Tibial artery (tissue), 4 donors: ENCODE data around the gene CACNA1C.
A peak's percentile ranks its signal among the peaks of the same experiment; 100 is the strongest.

Experiments used
- DNase-seq, 2 donors: peaks; one replicate each; pipeline ENCODE4 v3.0.0-alpha.2; 2019
- H3K27ac ChIP-seq, 2 donors: fragments of 200-600 bp; sonication (generic) in 1 of 2; 1 replicate in 1 of 2; 2 replicates in 1 of 2; pipeline ENCODE4 v1.5.1; 2018 to 2019; ENCODE audit warnings: mild to moderate bottlenecking in 1 of 2
- H3K27me3 ChIP-seq, 2 donors: fragments of 200-600 bp; sonication (generic) in 1 of 2; one replicate each; pipeline versions ENCODE4 v1.5.1 to v1.6.0; 2016 to 2019
- H3K36me3 ChIP-seq, 3 donors: fragments of 200-600 bp; sonication (generic) in 2 of 3; one replicate each; pipeline ENCODE4 v1.5.1; 2016 to 2019; ENCODE audit warnings: mild to moderate bottlenecking in 2 of 3
- H3K4me1 ChIP-seq, 4 donors: fragments of 200-600 bp; sonication (generic) in 2 of 4; 1 replicate in 3 of 4; 2 replicates in 1 of 4; pipeline ENCODE4 v1.5.1; 2016 to 2019
- H3K4me3 ChIP-seq, 2 donors: fragments of 200-600 bp; sonication (generic) in 1 of 2; 1 replicate in 1 of 2; 2 replicates in 1 of 2; pipeline ENCODE4 v1.5.1; 2018 to 2019; ENCODE audit warnings: mild to moderate bottlenecking in 2 of 2
- H3K9me3 ChIP-seq, 3 donors: fragments of 200-600 bp; sonication (generic) in 1 of 3; one replicate each; pipeline ENCODE4 v1.5.1; 2016 to 2019
- intact Hi-C: fragments of 100-400 bp; cut with DNase I; formaldehyde crosslinking; loops from one replicate; pipeline ENCODE4 v1.15.0; 2023; ENCODE audit warnings: low total_unique reads
- TF ChIP-seq, protein P1 (sequence below), 2 experiments: fragments of 200-600 bp in 1 of 2; fragments of 450-650 bp in 1 of 2; IDR thresholded peaks; one replicate each; pipeline ENCODE4 v1.5.1; 2017 to 2019; ENCODE audit warnings: antibody characterized with exemption in 2 of 2, mild to moderate bottlenecking in 1 of 2, moderate library complexity in 1 of 2

Gene CACNA1C

DNA sequence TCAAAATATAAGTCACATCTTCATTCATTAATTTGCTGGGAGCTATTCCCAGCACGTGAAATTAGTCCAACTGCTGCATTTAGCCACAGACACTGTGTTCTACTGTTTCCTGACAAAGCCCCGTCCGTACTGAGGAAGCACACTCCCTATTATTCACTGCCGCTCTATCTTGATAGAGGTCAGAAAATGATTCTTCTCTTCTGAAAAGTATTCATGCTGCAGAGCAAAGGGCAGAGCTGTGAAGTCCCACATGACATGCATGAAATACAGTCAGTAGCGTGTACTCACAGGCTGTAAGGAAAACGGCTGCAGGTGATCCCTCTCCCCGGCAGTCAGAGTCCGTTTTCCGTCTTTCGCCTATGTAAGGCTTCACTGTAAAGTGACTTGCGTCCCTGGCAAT, 439.4 kb downstream of the CACNA1C start:
- Histone ChIP-seq H3K4me1 (peaks cover 0 to 24% (median 12%) of the 10 kb centered on the region in 4 donors), H3K9me3 (no peaks in the 10 kb centered on the region), H3K36me3 (peaks cover 4 to 33% (median 8%) of the 10 kb centered on the region in 3 donors), H3K27me3 (no peaks in the 10 kb centered on the region), H3K27ac (no peak overlapping the region), H3K4me3 (no peak overlapping the region)
- no peak for DNase-seq
- intact Hi-C loops, result no loop called here
- TF ChIP-seq, protein P1, sequence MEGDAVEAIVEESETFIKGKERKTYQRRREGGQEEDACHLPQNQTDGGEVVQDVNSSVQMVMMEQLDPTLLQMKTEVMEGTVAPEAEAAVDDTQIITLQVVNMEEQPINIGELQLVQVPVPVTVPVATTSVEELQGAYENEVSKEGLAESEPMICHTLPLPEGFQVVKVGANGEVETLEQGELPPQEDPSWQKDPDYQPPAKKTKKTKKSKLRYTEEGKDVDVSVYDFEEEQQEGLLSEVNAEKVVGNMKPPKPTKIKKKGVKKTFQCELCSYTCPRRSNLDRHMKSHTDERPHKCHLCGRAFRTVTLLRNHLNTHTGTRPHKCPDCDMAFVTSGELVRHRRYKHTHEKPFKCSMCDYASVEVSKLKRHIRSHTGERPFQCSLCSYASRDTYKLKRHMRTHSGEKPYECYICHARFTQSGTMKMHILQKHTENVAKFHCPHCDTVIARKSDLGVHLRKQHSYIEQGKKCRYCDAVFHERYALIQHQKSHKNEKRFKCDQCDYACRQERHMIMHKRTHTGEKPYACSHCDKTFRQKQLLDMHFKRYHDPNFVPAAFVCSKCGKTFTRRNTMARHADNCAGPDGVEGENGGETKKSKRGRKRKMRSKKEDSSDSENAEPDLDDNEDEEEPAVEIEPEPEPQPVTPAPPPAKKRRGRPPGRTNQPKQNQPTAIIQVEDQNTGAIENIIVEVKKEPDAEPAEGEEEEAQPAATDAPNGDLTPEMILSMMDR (IDR thresholded peaks at IDR 0.05), result no peak

DNA sequence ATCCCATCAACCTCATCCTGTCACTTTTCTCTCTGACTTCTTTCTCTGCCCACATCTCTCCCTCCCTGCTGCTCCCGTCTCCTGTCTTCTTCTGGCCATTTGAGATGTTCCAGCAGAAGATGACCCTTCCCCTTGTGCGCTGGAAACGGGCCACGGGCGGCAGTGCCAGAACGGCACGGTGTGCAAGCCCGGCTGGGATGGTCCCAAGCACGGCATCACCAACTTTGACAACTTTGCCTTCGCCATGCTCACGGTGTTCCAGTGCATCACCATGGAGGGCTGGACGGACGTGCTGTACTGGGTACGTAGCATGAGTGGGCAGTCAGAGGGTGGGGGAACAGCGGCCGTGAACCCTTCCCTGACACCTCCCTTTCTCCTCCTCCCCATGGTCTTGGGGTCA, 440.3 kb downstream of the CACNA1C start:
- Histone ChIP-seq H3K27me3 (no peaks in the 10 kb centered on the region), H3K27ac (no peak overlapping the region), H3K4me1 (peaks cover 0 to 24% (median 12%) of the 10 kb centered on the region in 4 donors), H3K4me3 (no peak overlapping the region), H3K9me3 (no peaks in the 10 kb centered on the region), H3K36me3 (peaks cover 4 to 27% (median 5%) of the 10 kb centered on the region in 3 donors)
- intact Hi-C loops, result no loop called here
- no peak for DNase-seq
- TF ChIP-seq, protein P1 (IDR thresholded peaks at IDR 0.05), result no peak

DNA sequence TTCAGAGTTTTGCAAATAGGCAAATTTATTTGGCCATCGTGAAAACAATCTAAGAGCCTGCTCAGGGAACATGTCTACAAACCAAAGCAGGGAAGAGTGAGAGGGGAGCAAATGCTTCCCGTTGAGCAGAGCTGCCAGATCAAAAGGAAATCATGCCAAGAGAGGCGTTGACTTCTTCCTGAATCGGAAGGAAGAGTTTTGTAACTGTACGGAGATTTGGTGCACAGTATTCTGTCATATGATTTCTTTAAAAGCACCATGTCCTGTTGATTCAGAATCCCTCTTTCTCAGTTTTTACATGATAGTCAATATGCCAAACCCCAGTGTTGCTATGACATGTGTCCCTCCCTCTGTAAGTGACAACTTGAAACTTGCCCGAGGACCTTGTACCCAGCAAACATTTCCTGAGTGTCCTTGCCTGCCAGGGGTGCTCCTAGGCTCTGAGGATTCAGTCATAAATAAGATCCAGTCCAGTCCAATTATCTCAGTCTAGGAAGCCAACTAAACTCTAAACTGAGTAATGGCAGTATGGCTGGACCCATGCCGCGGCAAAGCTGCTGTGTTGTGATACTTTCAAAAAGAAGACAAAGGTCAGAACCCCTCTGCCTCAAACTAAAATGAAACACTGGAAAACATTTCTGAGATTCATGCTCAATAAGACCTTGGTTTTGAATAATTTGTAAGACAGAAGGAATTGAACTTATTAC, 441.9 kb downstream of the CACNA1C start:
- Histone ChIP-seq H3K27me3 (no peaks in the 10 kb centered on the region), H3K27ac (peak overlapping the region; percentile 6 to 42), H3K36me3 (peaks cover 0 to 24% (median 5%) of the 10 kb centered on the region in 3 donors), H3K4me1 (peaks cover 0 to 24% (median 12%) of the 10 kb centered on the region in 4 donors), H3K9me3 (no peaks in the 10 kb centered on the region), H3K4me3 (no peak overlapping the region)
- intact Hi-C loops, result no loop called here
- TF ChIP-seq, protein P1 (IDR thresholded peaks at IDR 0.05), result no peak
- peak in 1 of 2 donors; percentile 45 for DNase-seq

DNA sequence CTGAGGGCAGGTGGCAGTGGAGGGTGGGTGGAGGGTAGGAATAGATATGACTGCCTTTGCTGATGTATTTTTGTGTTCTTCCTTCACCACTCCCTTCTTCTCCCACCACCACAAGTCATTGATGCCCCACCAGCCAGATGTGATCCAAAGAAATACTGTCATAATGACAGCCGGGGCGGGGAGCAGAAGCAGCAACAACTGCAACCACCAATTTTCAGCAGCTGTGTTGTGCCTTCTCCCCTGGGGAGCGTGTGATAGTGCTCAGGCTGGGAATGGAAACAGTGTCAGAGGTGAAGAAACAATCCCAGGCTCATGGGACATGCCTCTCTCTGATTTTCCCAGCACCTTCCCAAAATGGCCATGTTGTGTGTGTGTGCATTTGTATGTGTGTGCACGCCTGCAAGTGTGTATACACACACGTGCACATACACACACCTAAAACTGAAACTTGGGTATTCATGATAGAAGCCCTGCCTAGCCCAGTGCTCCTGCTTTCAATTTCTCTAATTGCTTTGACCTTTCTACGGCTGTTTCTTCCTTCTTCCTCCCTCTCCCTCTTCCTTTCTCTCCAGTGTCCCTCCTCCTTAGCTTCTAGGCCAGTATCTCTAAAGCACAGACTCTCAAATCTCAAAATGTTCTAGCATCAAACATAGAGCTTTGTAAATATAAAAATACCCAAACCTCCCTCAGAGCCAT, 442.8 kb downstream of the CACNA1C start:
- no peaks in the 10 kb centered on the region for H3K27me3 ChIP-seq
- intact Hi-C loops, result no loop called here
- peaks cover 0 to 24% (median 12%) of the 10 kb centered on the region in 4 donors for H3K4me1 ChIP-seq

DNA sequence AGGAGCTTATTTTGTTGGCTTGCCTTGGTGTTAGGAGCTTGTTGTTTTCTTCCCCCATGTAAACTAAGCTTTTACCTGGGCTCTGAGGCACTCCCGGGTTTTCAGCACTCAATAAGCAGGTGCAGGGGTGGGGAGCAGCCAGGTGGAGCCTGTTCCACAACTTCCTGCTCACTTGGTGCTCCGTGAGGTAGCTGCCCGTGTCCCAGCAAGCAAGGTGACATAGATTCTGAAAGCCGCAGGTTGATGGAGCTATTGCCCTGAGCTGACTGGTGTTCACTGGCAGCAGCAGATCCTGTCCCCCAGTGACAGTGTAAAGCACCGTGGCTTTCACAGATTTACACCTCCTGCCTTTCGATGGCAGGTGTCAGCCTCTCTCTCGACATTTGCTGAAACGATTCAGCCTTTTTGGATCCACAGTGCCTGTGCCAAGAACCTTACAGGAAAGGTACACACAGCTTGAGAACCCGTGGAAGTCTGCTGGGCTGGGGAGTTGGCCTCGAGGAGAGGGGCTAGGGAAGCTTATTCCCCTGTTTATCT, 446.2 kb downstream of the CACNA1C start:
- intact Hi-C loops, result no loop called here
- H3K27ac ChIP-seq, result no peak overlapping the region
- H3K4me1 ChIP-seq, result peaks cover 0 to 15% (median 9%) of the 10 kb centered on the region in 4 donors
- TF ChIP-seq, protein P1 (IDR thresholded peaks at IDR 0.05), result no peak
- no peaks in the 10 kb centered on the region for H3K9me3 ChIP-seq
- DNase-seq, result no peak
- no peak overlapping the region for H3K4me3 ChIP-seq
- H3K36me3 ChIP-seq, result peaks cover 0 to 43% (median 4%) of the 10 kb centered on the region in 3 donors
- no peaks in the 10 kb centered on the region for H3K27me3 ChIP-seq

More for the DNA sequence above, 442.8 kb downstream of the CACNA1C start:
- Histone ChIP-seq H3K27ac (peak overlapping the region in 1 of 2 donors; percentile 42), H3K4me3 (no peak overlapping the region), H3K36me3 (peaks cover 0 to 31% (median 5%) of the 10 kb centered on the region in 3 donors), H3K9me3 (no peaks in the 10 kb centered on the region)
- no peak for DNase-seq
- TF ChIP-seq, protein P1 (IDR thresholded peaks at IDR 0.05), result no peak
